ENCODE results near the gene CRCP.
"Not testable (repeated sequence)": the region's sequence is repeated elsewhere in the genome, so short reads cannot be mapped to it uniquely, and the experiment has no call there.

CRCP gene

GRCh38 chr7:66095010-66095409, 19.6 kb upstream of the CRCP start:
- Histone ChIP-seq H3K4me1 (ENCODE audit: insufficient read depth, low read length) (0 out of 2 replicates have a peak, but pooled peaks cover 2% of the 10 kb centered on the region), H3K36me3 (ENCODE audit: insufficient read depth, low read length) (no peaks in the 10 kb centered on the region), H3K9ac (ENCODE audit: low read depth, low read length) (no peak overlapping the region), H3K9me3 (ENCODE audit: control insufficient read depth, insufficient read depth, low read length) (no peaks in the 10 kb centered on the region)

- Histone ChIP-seq H3K36me3 (ENCODE audit: insufficient read depth, low read length) (no peaks in the 10 kb centered on the region), H3K9me3 (ENCODE audit: control insufficient read depth, insufficient read depth, low read length) (no peaks in the 10 kb centered on the region), H3K4me1 (ENCODE audit: insufficient read depth, low read length) (0 out of 2 replicates have a peak, but pooled peaks cover 2% of the 10 kb centered on the region), H3K9ac (ENCODE audit: low read depth, low read length) (no peak overlapping the region)
Observed at GRCh38 chr7:66099232-66099550, 15.5 kb upstream of the CRCP start.

- H3K4me1 ChIP-seq (ENCODE audit: insufficient read depth, low read length), result 0 out of 2 replicates have a peak, but pooled peaks cover 2% of the 10 kb centered on the region
- H3K9me3 ChIP-seq (ENCODE audit: control insufficient read depth, insufficient read depth, low read length), result no peaks in the 10 kb centered on the region
- H3K36me3 ChIP-seq (ENCODE audit: insufficient read depth, low read length), result no peaks in the 10 kb centered on the region
- peak overlapping the region; percentile 33; the same call in 1 of the 2 replicates for H3K9ac ChIP-seq (ENCODE audit: low read depth, low read length)
Observed at GRCh38 chr7:66099551-66100407, 14.9 kb upstream of the CRCP start.

- Histone ChIP-seq H3K9me3 (ENCODE audit: control insufficient read depth, insufficient read depth, low read length) (no peaks in the 10 kb centered on the region), H3K9ac (ENCODE audit: low read depth, low read length) (peak overlapping the region; percentile 33; the same call in 1 of the 2 replicates), H3K36me3 (ENCODE audit: insufficient read depth, low read length) (no peaks in the 10 kb centered on the region), H3K4me1 (ENCODE audit: insufficient read depth, low read length) (0 out of 2 replicates have a peak, but pooled peaks cover 2% of the 10 kb centered on the region)
Observed at GRCh38 chr7:66100408-66101050, 14.1 kb upstream of the CRCP start.

- not testable (repeated sequence) for H3K4me1 ChIP-seq (ENCODE audit: insufficient read depth, low read length); H3K9ac ChIP-seq (ENCODE audit: low read depth, low read length); H3K9me3 ChIP-seq (ENCODE audit: control insufficient read depth, insufficient read depth, low read length); H3K36me3 ChIP-seq (ENCODE audit: insufficient read depth, low read length)
Observed at GRCh38 chr7:66102168-66102567, 12.5 kb upstream of the CRCP start.

GRCh38 chr7:66103994-66104393, 10.7 kb upstream of the CRCP start:
- H3K4me1 ChIP-seq (ENCODE audit: insufficient read depth, low read length); H3K9me3 ChIP-seq (ENCODE audit: control insufficient read depth, insufficient read depth, low read length); H3K36me3 ChIP-seq (ENCODE audit: insufficient read depth, low read length); H3K9ac ChIP-seq (ENCODE audit: low read depth, low read length): not testable (repeated sequence)

- Histone ChIP-seq H3K9ac (ENCODE audit: low read depth, low read length) (no peak overlapping the region), H3K36me3 (ENCODE audit: insufficient read depth, low read length) (no peaks in the 10 kb centered on the region), H3K4me1 (ENCODE audit: insufficient read depth, low read length) (no peaks in the 10 kb centered on the region)
Observed at GRCh38 chr7:66105263-66105748, 9.3 kb upstream of the CRCP start.

GRCh38 chr7:66108410-66108809, 6.2 kb upstream of the CRCP start:
- H3K36me3 ChIP-seq (ENCODE audit: insufficient read depth, low read length); H3K9me3 ChIP-seq (ENCODE audit: control insufficient read depth, insufficient read depth, low read length); H3K4me1 ChIP-seq (ENCODE audit: insufficient read depth, low read length); H3K9ac ChIP-seq (ENCODE audit: low read depth, low read length): not testable (repeated sequence)

More at GRCh38 chr7:66105263-66105748, 9.3 kb upstream of the CRCP start:
- no peaks in the 10 kb centered on the region for H3K9me3 ChIP-seq (ENCODE audit: control insufficient read depth, insufficient read depth, low read length)

GRCh38 chr7:66110856-66111255, 3.8 kb upstream of the CRCP start:
- no peak overlapping the region for H3K9ac ChIP-seq (ENCODE audit: low read depth, low read length)
- H3K4me1 ChIP-seq (ENCODE audit: insufficient read depth, low read length), result peaks cover 8% of the 10 kb centered on the region; the same call in 1 of the 2 replicates
- no peaks in the 10 kb centered on the region for H3K9me3 ChIP-seq (ENCODE audit: control insufficient read depth, insufficient read depth, low read length)
- H3K36me3 ChIP-seq (ENCODE audit: insufficient read depth, low read length), result no peaks in the 10 kb centered on the region

- H3K36me3 ChIP-seq (ENCODE audit: insufficient read depth, low read length); H3K4me1 ChIP-seq (ENCODE audit: insufficient read depth, low read length); H3K9ac ChIP-seq (ENCODE audit: low read depth, low read length); H3K9me3 ChIP-seq (ENCODE audit: control insufficient read depth, insufficient read depth, low read length): not testable (repeated sequence)
Observed at GRCh38 chr7:66116680-66117420, 2.2 kb downstream of the CRCP start.

GRCh38 chr7:66118603-66119002, 4.0 kb downstream of the CRCP start:
- Histone ChIP-seq H3K4me1 (ENCODE audit: insufficient read depth, low read length) (peaks cover 6% of the 10 kb centered on the region; the same call in 1 of the 2 replicates), H3K9ac (ENCODE audit: low read depth, low read length) (no peak overlapping the region), H3K9me3 (ENCODE audit: control insufficient read depth, insufficient read depth, low read length) (no peaks in the 10 kb centered on the region), H3K36me3 (ENCODE audit: insufficient read depth, low read length) (no peaks in the 10 kb centered on the region)

- Histone ChIP-seq H3K9ac (ENCODE audit: low read depth, low read length) (no peak overlapping the region), H3K4me1 (ENCODE audit: insufficient read depth, low read length) (peaks cover 6% of the 10 kb centered on the region; the same call in 1 of the 2 replicates), H3K36me3 (ENCODE audit: insufficient read depth, low read length) (no peaks in the 10 kb centered on the region), H3K9me3 (ENCODE audit: control insufficient read depth, insufficient read depth, low read length) (no peaks in the 10 kb centered on the region)
Observed at GRCh38 chr7:66119245-66119850, 4.7 kb downstream of the CRCP start.

- no peaks in the 10 kb centered on the region for H3K9me3 ChIP-seq (ENCODE audit: control insufficient read depth, insufficient read depth, low read length)
- peaks cover 6% of the 10 kb centered on the region; the same call in 1 of the 2 replicates for H3K4me1 ChIP-seq (ENCODE audit: insufficient read depth, low read length)
- no peak overlapping the region; the same call in 1 of the 2 replicates for H3K9ac ChIP-seq (ENCODE audit: low read depth, low read length)
- H3K36me3 ChIP-seq (ENCODE audit: insufficient read depth, low read length), result no peaks in the 10 kb centered on the region
Observed at GRCh38 chr7:66123175-66123528, 8.5 kb downstream of the CRCP start.

- not testable (repeated sequence) for H3K36me3 ChIP-seq (ENCODE audit: insufficient read depth, low read length); H3K9me3 ChIP-seq (ENCODE audit: control insufficient read depth, insufficient read depth, low read length); H3K4me1 ChIP-seq (ENCODE audit: insufficient read depth, low read length); H3K9ac ChIP-seq (ENCODE audit: low read depth, low read length)
Observed at GRCh38 chr7:66124569-66124861, 9.9 kb downstream of the CRCP start.

Data from ES-I3 (cell line).